HG03460 (cell line): ENCODE data around the gene LRTM1.

Experiments
- ATAC-seq: cut with Tn5 transposase; IDR thresholded peaks from one replicate; pipeline ENCODE4 v1.9.1; 2021; ENCODE audit not compliant: unreplicated experiment

Gene LRTM1

DNA sequence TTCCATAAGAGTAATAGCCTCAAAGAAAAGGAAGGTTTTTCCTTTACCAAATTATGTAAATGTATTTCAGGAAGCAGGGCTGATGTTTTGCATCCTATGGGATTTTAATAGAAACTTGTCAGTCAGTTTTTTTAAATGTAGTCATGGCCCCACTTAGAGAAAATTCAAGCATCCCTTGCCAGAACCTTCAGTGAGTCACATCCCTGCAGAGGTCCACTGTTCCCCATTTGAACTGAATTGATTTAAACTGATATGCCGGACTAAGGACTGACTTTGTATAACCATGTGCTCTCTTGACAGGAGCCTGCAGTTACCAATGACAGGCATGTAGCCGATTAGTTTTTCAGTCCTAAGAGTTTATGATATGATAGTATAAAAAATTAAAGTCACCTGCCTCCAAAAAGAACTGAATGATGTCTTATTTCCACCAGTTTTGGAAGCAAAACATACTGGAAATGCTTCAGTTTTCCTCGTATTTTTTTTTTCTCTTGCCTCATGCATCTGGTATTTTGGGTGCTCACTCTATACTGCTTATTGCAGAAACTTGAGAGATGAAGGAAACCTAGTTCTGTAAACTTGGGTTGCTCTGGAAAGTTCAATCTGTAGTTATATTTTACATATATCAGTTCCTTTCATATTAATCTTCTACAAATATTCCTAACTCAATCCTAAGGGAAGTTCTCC is 30.7 kb downstream of the LRTM1 start:
- ATAC-seq: no peak

DNA sequence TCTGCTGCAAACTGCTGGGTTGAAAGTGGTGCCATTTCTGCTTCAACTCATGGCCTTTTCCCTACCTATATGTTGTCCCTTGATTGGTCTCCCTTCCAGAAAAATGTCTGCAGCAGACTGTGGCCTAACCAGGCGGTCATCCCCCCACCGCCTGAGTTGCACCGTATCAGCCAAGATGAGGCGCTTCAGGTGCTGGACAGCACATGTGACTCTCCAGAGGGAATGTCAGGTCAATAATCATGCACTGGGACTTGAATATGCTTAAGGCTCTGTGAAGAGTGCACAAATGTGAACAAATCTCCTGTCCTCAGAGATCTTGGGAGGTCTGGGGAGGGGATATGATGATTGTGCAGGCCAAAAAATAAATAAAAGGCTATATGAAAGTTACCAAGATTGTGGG is 32.2 kb downstream of the LRTM1 start:
- no peak for ATAC-seq

DNA sequence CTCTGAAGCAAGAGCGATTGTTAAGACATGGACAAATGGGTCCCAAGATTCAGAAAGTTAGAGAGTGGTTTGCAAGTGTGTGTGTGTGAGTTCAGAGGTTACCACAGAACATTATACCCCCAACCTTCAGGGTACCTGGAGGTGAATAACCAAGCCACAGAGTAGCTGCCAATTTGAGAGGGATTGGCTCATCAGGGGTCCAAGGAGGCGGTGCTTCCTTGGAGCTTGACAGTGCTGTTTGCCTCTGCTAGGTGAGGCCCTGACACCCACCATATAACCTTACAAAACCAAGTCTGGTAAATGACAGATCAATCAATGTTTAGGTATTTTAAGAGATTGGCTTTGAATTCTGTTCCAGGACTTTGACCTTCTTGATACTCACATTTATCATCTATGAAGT is 35.7 kb downstream of the LRTM1 start:
- ATAC-seq: no peak

DNA sequence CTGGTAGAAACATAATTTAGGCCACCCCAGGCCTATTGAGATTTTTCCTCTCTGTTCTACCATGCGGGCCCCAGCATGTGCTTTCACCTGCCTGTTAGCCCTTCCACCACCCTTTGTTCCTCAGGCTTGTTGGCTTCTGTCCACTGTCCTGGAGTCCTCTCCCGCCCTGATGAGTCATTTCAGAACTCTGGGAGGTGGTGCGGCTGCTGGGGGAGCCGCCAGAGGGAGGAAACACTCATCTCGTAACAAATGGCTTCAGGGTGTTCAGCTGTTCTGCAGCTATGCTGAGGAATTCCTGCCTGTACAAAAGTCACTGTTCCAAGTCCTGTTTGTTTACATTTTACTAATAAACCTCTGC is 36.3 kb downstream of the LRTM1 start:
- no peak for ATAC-seq

DNA sequence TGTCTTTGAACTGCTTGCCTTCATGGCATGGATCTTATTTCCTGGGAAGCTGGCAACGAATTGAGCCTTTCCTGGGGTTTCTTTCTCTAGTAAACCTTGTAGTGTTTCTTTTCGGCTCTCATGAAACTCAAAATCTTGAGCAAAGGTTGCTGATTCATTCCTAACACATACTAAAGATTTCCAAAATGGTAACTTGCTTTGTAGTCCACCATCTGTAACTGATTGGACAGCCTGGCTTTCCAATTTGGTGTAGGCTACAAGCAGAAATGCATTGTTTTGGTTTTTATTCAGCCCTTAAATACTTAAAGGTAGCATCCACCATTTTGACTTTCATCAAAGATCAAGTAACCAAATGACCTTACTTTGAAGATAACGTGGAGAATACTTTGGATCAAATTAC is 38.1 kb downstream of the LRTM1 start:
- ATAC-seq: no peak

DNA sequence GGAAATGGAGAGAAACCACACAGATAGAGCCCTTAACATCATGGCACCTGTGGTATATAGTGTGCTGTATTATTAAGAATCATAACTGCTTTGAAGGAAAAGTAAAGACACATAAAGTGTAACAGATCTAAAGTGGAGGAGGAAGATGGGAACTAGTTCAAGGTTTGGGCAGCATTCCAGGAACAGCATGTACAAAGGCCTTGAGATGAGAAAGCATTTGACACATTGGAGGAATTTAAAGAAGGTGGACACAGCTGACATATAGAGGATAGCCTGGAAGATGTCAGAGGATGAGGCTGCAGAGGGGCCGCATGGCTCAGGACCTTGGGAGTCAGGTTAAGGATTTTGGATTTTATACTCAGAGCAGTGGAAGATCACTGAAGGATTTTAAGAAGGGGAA is 39.0 kb downstream of the LRTM1 start:
- ATAC-seq: no peak

DNA sequence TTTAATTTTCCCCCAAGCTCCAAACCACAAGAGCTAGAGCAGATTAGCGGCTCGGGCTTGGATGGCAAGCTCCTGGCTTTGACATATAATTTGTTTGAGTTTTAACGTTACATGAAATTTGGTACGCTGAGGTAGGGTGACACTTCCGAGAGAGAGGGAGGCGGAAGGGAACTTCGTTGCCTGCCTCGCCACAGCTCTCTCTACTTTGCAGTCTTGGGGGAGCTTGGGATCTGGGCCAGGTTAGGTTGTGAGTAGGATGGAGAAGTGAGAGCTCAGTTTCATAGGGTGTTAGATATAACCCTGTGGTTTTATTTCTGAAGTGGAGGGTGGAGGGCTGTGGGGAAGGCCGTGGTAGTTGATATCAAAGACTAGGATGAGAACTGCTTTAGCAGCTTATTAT is 39.7 kb downstream of the LRTM1 start:
- ATAC-seq: no peak

DNA sequence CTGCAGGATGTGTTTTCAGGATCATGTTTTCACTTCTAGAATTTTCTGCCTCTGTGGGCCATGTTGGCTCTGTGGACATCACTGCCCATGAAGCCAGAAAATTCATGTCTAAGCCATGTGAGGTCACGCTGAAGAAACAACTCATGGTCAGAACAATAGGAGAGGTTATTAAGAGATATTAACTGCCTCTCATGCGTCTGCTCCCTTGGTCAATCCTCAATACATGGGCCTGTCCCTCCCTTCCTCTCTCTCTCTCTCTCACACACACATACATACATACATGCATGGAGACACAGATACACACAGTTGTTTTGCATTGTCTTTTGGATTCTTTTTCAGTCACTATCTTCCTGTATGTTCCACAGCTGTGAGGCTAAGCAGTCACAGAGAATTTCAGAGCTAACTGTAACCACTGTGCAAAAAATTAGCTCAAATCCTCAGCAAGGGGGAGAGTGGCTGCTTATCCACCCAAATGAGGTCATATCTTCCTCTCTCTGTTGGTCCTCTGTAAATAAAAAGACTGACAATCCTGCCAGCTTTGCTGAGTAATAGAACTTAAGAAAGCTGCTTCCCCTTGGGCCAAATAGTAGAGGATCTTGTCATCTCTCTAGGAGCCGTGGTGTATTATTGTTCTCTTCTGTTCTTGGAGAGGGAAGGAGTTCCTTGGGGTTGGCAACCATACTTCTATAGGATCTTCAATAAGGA is 45.6 kb downstream of the LRTM1 start:
- no peak for ATAC-seq

DNA sequence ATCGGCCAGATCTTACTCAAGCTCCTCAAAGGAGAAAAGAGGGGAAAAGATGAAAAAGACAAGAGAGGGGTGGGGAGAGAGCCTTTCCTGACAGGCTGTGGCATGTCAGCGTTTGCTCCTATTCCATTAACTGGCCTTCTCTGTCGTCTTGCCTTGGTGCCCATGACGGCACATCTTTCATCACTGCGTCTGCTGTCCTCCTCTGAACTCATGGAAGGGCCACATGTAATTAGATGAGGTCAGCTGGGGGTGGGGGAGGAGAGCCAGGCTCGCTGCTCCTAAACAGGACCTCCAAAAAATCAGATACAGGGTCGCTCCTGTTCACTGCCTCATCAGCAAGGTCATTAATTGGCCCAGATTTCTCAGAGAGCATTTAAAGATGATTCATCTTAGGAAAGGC is 49.7 kb downstream of the LRTM1 start:
- ATAC-seq: no peak

DNA sequence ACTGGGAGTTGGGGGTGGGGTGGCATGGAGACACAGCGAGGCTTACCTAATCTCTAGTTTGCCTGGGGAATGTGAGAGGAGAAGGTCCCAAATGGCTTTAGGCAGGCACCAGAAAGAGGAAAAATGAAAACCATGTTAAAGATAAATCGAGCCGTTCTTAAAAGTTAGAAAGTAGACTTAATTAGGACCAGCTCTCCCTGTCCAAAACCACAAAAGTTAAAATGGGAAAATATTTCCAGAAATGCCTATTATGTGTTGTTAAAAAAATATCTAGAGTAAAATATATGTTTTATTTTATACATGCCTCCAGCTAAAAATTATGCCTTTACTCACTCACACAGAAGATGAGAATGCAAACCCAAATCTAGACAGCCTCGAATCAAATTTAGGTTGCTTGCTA is 50.1 kb downstream of the LRTM1 start:
- ATAC-seq: no peak

DNA sequence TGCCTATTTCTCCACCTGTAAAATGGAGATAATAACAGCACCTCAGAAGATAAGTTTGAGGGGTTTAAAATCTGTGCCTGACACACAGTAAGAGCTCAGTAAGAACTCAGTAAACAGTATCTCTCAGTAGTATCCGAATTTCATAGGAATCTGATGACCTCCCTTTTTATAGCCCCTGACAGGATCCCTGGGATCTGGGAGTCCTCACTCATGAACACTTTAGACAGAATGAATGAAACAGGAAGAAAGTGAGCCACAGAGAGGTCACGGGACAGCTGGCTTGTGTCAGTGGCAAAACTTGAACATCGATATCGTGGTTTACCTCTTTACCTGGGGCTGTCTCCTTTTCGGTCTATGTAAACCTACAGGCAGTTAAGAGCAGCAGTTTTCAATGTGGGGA is 51.2 kb downstream of the LRTM1 start:
- ATAC-seq: no peak

DNA sequence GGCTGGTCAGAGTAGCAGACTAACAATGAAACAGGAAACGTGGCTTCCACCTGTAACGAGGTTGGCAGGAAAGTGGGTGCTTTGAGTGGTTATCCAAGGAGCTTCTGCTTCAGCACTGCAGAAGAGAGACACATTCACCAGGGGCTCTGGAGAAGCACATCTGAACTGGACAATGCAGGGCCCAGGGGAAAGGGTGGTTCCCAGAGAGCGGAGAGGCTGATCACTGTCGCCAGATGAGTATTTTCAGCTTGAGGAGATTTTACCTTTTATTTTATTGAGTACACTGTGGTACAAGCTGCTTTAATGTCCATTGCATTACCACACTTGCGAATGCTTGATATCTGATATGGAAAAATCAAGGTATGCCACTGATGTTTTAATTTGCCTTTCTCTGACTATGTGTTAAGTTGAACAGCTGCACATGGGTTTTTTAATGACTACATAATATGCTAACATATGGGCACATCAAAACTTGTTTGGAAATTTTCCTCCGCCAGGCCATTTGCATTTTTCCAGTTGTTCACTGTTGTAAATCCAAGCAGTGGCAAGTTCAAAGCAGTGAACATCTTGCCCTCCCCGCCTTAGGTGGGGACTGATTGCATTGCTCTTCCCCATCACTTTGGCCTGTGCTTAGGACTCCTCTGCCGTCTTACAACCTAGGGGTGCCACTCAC is 52.1 kb downstream of the LRTM1 start:
- no peak for ATAC-seq

DNA sequence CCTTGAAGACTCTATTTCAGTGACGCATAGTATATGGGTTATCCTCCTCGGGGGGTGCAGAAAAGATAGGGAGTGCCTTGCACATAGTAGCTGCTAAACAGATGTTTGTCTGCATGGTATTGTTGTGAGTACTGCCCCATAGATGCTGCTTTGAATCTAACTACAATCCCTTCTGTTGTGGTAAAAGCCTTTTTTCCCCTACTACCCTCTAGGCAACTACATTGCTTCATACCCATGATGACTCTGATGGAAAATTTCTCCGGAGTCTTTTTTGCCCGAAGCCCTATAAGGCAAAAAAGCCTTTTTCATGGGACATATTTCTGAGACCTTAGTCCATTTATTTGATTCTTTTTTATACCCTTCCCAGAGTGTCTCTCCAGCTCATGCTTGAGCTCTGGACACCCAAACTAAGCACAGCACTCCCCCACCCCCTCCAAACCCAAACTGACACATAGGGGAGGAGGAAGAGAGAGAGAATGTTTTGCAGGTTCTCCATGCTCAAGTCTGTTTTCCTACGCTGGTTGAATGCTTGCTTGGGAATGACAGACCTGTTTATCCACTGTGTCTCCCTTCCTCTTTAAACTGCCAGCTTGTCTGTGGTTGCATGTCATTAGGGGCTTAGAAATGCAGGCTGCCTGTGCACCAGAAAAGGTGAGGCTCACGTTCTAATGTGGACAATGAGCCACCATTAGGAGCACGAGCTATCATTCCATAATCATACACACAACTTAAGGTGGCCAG is 52.9 kb downstream of the LRTM1 start:
- ATAC-seq: no peak

DNA sequence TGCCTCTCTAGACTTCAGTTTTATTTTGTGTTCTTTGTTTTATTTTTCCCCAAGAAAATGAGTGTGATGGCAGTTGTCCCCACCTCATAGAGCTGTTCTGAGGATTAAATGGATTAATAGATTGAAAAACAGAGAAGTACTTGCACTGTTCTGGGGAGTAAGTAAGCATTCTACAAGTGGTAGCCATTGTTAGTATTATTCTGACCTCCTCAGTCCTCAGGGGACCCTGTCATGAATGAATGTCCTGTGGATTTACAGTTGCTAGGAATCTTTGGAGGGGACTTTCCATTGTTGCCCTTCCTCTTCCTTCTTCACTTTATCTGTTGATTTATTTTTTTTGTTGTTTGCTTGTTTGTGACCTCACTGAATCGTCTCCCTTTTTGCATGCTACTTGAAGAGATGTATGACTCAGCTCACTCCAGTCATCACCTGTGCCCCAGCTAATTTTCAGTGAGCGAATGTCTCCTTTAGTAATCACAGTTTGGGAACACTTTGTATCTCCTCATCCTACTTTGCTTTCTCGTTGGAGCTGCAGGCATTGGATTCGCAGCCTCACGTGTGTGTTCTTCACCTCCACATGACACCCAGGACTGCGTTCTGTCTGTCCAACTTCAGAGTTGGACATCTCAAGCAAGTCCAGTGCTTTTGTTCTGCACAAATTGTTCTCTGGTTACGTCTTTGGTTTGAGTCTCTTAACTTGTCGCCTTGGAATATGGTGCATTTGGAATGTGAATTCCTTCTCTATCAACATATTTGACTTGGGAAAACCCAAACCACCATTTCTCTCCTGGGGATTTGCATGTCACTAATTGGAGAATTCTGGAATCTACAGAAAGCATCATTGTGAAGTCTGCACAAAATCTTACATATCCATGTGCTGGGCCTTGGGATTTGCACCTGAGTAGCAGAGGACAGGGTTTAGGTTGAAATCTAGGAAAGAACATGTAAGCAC is 54.5 kb downstream of the LRTM1 start:
- no peak for ATAC-seq

DNA sequence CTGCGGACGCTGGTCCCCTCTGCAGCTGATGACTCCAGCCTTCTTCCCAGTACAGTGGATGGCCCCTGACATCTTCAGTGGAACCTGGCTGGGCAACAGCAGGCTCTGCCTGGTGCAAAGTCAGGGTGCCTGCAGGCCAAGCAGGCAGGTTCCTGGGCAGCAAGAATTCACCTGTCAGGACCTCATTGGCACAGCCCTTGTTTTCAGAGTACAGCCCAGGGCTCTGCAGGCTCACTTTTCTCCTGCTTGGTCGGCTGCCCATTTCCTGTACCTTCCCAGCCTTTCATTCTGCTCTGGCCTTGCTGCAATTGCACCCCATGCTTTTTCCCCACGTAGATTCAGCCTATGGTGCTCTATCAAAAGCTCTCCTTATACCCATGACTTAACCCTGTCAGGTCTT is 56.0 kb downstream of the LRTM1 start:
- no peak for ATAC-seq

DNA sequence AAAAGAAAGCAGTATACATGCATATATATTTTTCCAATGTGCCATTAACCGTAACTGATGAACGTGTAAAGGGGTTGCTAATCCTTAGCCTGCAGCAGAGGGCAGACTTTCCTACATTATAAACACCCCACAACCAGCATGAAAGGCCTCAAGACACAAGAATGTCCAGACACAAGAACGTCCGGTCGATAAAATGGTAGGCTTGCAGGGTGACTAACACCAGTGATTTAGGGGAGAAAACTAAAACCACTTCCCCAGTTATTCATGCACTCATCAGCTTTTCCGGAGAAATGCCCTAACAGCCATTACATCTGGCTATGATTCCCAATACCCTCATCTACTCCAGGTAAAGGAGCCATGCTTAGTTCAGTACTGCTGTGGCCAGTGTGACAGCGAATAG is 57.4 kb downstream of the LRTM1 start:
- no peak for ATAC-seq
